Measurements from ENCODE around the gene PTPN14.
"Not testable (repeated sequence)": the region's sequence is repeated elsewhere in the genome, so short reads cannot be mapped to it uniquely, and the experiment has no call there.

The PTPN14 gene

GRCh38 chr1:214541206-214541605, 10.2 kb downstream of the PTPN14 start:
- DNase-seq = no peak

- DNase-seq = no peak
Measured at GRCh38 chr1:214540324-214540723, 11.1 kb downstream of the PTPN14 start.

GRCh38 chr1:214538496-214538895, 12.9 kb downstream of the PTPN14 start:
- DNase-seq = peak; percentile 42

GRCh38 chr1:214537872-214538473, 13.4 kb downstream of the PTPN14 start:
- DNase-seq = no peak

- no peak for DNase-seq
Measured at GRCh38 chr1:214537219-214537618, 14.2 kb downstream of the PTPN14 start.

GRCh38 chr1:214532070-214532469, 19.3 kb downstream of the PTPN14 start:
- DNase-seq = no peak

- DNase-seq = no peak
Measured at GRCh38 chr1:214525535-214526019, 25.8 kb downstream of the PTPN14 start.

- peak; percentile 73 for DNase-seq
Measured at GRCh38 chr1:214524824-214525223, 26.6 kb downstream of the PTPN14 start.

GRCh38 chr1:214523124-214523824, 28.1 kb downstream of the PTPN14 start:
- no peak for DNase-seq

GRCh38 chr1:214521458-214521857, 29.9 kb downstream of the PTPN14 start:
- DNase-seq = not testable (repeated sequence)

- no peak for DNase-seq
Measured at GRCh38 chr1:214520544-214521165, 30.7 kb downstream of the PTPN14 start.

- peak; percentile 79 for DNase-seq
Measured at GRCh38 chr1:214518361-214518760, 33.0 kb downstream of the PTPN14 start.

GRCh38 chr1:214516434-214517326, 34.7 kb downstream of the PTPN14 start:
- peak; percentile 43 for DNase-seq

- no peak for DNase-seq
Measured at GRCh38 chr1:214515544-214516433, 35.6 kb downstream of the PTPN14 start.

- no peak for DNase-seq
Measured at GRCh38 chr1:214514819-214515383, 36.5 kb downstream of the PTPN14 start.

- DNase-seq = peak; percentile 79
Measured at GRCh38 chr1:214514032-214514818, 37.2 kb downstream of the PTPN14 start.

GRCh38 chr1:214513394-214513793, 38.0 kb downstream of the PTPN14 start:
- DNase-seq = no peak

- DNase-seq = no peak
Measured at GRCh38 chr1:214511639-214511998, 39.8 kb downstream of the PTPN14 start.

GRCh38 chr1:214510914-214511638, 40.3 kb downstream of the PTPN14 start:
- no peak for DNase-seq

GRCh38 chr1:214510477-214510876, 40.9 kb downstream of the PTPN14 start:
- no peak for DNase-seq
